ENCODE data around the gene LIG1.

GRCh38 chr19:48121066-48121465 is 49.1 kb downstream of the LIG1 start:
- no peak for TF ChIP-seq EZH2 (IDR thresholded peaks at IDR 0.05; ENCODE audit: borderline replicate concordance, low read length)
- no peak for TF ChIP-seq CTCF (conservative IDR thresholded peaks at IDR 0.05 in 1 of 2, IDR thresholded peaks at IDR 0.05 in 1 of 2; ENCODE audit: extremely low read depth in 1 of 2, insufficient read depth in 1 of 2, low read depth in 1 of 2, low read length in 2 of 2)
